HG03045 (cell line): Measurements from ENCODE around the gene NEK2.
"Not testable (repeated sequence)": the region's sequence is repeated elsewhere in the genome, so short reads cannot be mapped to it uniquely, and the experiment has no call there.

ENCODE experiments used
- ATAC-seq: cut with Tn5 transposase; IDR thresholded peaks from one replicate; pipeline ENCODE4 v1.9.1; 2021; ENCODE audit warnings: mild to moderate bottlenecking, moderate library complexity; ENCODE audit not compliant: unreplicated experiment

The NEK2 gene

GRCh38 chr1:211634461-211634860 lies 41.0 kb downstream of the NEK2 start:
- no peak for ATAC-seq

- no peak for ATAC-seq
These were observed 41.9 kb downstream of the NEK2 start for GRCh38 chr1:211633524-211633846.

GRCh38 chr1:211632808-211633523 lies 42.5 kb downstream of the NEK2 start:
- ATAC-seq: no peak

GRCh38 chr1:211632117-211632807 lies 43.2 kb downstream of the NEK2 start:
- ATAC-seq: no peak

- ATAC-seq: no peak
These were observed 44.3 kb downstream of the NEK2 start for GRCh38 chr1:211631168-211631567.

- no peak for ATAC-seq
These were observed 45.0 kb downstream of the NEK2 start for GRCh38 chr1:211630236-211631081.

GRCh38 chr1:211628417-211628816 lies 47.0 kb downstream of the NEK2 start:
- ATAC-seq: no peak

- ATAC-seq: no peak
These were observed 48.2 kb downstream of the NEK2 start for GRCh38 chr1:211627259-211627658.

- not testable (repeated sequence) for ATAC-seq
These were observed 49.6 kb downstream of the NEK2 start for GRCh38 chr1:211625866-211626265.

- no peak for ATAC-seq
These were observed 50.4 kb downstream of the NEK2 start for GRCh38 chr1:211625040-211625439.

- no peak for ATAC-seq
These were observed 51.9 kb downstream of the NEK2 start for GRCh38 chr1:211623515-211623914.

- no peak for ATAC-seq
These were observed 53.8 kb downstream of the NEK2 start for GRCh38 chr1:211621447-211622198.

- no peak for ATAC-seq
These were observed 55.3 kb downstream of the NEK2 start for GRCh38 chr1:211620097-211620496.

GRCh38 chr1:211619033-211619996 lies 56.1 kb downstream of the NEK2 start:
- ATAC-seq: no peak

- no peak for ATAC-seq
These were observed 58.5 kb downstream of the NEK2 start for GRCh38 chr1:211616965-211617297.

- ATAC-seq: no peak
These were observed 59.0 kb downstream of the NEK2 start for GRCh38 chr1:211616231-211616964.

- ATAC-seq: no peak
These were observed 60.8 kb downstream of the NEK2 start for GRCh38 chr1:211614615-211615014.

- no peak for ATAC-seq
These were observed 61.5 kb downstream of the NEK2 start for GRCh38 chr1:211613951-211614350.
